ENCODE measurements around the gene ZNF503. TPM values are rescaled to one million over a fixed set of nuclear protein-coding genes. Genes with fewer than 3 reads are reported as not detected.
"Not testable (repeated sequence)": the region's sequence is repeated elsewhere in the genome, so short reads cannot be mapped to it uniquely, and the experiment has no call there.

Gene ZNF503
- total RNA-seq, 1 donor from 2014 or later = 1.6 TPM

DNA sequence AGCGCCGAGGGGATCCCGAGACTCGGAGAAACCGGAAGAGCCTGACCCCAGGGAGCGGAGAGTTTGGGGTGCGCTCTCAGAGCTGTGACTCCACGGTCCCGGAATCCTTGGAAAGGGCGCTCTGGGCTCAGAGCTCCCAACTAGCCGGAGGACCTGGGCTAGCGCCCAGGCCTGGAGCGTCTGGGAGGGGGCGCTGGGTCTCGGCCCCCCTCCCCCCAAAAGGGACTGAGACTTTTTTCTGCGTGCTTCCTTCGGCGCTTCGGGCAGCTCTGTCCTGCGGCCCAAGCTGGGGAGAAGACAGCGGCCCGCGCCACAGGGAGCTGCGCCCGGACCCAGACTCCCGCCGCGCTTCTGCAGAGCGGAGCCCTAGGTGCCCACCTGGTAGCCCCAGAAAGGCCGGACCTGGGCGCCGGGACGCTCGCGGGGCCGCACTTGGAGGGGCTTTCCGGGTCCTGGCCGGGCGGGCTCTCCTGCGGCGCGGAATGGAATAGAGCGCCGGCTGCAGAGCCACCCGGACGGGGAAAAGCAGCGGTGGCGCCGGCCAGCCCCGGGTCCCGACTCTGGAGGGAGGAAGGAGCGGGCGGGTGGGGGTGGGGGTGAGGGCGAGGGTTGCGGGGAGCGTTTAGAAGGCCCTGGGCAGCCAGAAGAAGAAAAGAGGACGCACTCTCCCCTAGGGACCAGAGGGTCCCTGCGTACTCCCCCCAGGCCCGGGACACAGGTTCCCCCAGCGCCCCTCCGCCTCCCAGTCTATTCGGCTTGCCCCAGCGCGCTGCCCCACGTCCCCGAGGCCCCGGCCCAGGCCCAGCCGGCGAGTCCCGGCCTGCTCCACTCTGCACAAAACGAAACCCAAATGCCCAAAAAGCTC lies 4.7 kb downstream of the ZNF503 start:
- DNase-seq (ENCODE audit: low spot score in 2 of 2) (no peak), FAIRE-seq (no peak)

DNA sequence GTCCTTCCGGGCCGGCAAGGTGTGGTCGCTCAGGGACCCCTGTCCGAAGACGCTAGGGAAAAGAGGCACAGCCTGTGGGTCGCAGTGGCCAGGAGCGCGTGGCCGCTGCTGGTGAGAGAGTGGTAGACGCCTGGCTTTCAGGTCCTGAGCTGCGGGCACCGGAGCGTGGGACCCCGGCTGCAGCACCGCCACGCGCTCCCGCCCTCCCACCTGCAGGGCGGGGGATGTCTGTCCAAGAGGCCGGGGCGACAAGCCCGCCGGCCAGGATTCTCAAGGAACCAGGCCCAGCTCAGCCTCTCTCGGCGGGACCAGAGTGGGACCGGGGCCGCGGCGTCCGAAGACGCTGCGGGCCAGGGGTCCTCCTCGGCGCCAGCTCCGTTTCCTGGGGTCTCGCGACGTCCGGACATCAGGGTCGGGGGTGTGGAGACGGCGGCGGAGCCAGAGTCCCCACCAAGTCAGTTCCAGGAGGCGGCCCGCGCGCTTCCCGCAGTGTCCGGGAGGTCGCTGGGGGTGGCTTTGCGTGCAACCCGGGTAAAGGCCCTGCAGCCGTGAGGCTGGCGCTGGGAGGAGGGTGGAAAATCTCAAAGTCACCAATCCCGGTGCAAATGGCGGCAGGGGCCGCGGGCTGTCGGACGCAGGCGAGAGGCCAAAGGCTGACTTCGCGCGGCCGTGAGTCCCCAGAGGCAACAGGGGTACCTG lies 5.5 kb downstream of the ZNF503 start:
- FAIRE-seq (no peak), DNase-seq (ENCODE audit: low spot score in 2 of 2) (no peak)

DNA sequence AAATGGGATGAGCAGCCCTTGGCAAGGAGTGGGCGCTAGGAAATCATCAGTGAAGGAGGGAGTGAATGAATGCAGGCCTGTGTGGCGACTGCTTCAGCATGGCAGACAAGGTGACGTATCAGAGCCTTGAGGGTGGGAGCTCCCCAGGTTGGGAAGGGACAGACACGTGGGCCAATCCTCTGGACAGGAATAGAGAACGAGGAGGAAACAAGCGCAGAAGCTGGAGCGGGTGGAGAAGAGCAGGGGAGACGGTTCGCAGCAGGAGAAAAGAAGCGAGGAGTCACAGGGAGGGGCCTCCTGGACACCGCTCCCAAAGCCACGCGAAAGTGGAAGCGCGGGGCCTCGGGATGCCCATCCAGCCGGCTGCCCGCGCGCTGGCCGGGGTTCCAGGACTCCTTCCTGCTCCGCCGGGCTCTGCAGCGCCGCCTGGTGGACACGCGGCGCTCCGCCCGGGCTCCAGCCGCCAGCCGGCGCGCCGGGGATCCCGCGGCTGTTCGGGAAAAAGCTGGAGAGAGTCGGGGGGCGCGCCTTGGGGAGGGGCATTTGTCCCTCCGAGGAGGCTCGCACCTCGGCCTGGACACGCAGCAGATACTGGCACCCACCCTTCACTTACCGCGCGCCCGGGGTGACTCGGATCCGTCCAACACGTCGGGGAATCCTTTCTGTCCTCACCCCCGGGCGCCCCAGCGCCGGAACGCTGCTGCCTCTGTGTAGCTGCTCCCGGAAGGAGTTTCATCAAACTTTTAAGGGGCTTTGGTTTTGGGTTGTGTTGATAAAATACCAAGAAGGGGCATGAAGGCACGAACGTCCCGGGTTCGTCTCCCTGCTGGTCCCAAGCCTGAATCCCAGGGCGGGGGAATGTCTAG lies 6.3 kb downstream of the ZNF503 start:
- peak; percentile 63 to 76 for DNase-seq (ENCODE audit: low spot score in 2 of 2)
- FAIRE-seq = no peak

DNA sequence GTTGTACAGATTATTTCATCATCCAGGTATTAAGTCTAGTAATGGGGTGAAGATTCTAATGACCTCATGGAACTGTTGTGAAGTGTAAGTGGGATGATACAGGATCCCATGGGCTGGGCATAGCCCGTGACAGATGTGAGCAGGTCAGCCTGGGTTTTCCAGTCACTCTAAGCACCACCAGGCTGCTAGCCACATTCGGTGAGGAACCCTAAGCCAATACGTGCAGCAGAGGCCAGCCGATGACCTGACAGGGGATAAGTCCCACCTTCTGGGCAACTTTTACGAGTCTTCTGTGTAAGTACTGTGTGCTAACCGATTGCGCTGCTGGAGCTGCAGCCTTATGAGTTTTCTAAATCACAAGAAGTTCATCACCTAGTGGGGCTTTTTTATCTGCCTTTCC lies 7.3 kb downstream of the ZNF503 start:
- DNase-seq (ENCODE audit: low spot score in 2 of 2) = no peak
- no peak for FAIRE-seq

DNA sequence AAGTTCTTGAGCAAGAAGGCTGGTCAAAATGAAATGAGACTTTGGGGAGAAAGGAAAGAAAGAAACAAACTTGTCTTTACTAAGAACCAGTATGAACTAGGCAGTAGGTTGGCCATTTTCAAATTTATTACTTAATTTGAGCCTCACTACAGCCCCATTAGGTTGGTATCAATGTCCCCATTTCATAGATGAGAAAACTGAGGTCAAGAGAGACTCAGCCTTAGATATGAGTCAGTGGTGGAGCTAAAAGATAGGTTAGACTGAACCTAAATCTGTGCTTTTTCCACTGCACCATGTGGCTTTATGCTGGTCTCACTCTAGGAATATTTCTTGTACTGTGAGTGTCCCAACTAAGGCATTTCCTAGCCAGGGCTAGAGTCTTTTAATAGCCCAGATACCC lies 8.8 kb downstream of the ZNF503 start:
- DNase-seq (ENCODE audit: low spot score in 2 of 2) (no peak), FAIRE-seq (no peak)

DNA sequence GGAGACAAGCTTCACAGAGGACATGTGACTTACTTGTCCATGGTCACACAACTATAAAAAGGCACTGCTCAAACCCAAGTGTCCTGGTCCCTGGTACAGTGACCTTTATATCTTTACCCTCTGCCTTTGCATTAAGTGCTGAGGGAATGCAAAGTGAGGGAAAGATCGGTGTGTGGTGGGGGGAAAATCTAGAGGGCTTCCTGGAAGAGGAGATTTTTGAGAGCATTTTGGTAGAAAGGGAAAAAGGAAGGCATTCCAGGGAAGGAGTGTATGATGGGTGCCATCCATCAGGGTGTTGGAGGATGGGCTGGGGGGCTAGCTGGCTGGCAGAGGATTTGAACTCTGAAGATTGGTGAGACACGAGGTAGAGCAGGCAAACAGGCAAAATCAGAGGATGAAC lies 9.3 kb downstream of the ZNF503 start:
- FAIRE-seq (no peak), DNase-seq (ENCODE audit: low spot score in 2 of 2) (no peak)

DNA sequence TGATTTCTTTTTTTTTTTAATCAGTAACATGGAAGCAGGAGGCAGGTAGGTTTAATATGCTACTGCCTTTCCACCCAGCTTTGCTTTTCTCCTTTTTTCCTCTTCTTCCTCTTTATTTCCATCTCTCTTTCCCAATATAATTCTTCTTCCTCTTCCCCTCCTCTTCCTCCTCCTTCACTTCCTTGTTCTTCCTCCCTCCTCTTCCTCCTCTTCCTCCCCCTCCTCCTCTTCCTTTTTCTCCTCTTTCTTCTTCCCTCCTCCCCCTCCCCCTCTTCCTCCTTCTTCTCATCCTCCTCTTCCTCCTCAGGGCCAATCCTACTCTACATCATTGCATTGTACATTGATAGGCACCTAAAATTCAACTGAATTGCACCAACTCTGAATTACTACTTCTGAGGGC lies 11.4 kb downstream of the ZNF503 start:
- DNase-seq (ENCODE audit: low spot score in 2 of 2) = no peak
- no peak for FAIRE-seq

DNA sequence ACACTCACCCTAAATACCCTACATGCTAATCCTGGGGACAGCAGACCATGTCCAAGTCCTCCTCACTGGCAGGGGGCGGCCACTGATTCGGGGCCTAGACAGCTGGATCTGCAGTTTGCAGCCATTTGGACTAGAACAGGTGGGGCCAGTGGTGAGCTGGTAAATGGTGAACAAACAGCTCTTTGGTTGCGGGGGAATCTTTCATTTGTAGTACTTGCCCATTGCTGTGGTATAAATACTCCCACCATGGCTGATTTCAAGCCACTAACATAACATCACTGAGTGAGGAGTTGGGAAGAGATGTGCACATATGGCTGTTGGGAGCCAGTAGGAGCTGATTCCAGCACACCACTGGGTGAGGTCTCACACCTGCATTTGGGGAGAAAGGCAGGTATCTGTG lies 13.5 kb downstream of the ZNF503 start:
- FAIRE-seq (no peak), DNase-seq (ENCODE audit: low spot score in 2 of 2) (no peak)

DNA sequence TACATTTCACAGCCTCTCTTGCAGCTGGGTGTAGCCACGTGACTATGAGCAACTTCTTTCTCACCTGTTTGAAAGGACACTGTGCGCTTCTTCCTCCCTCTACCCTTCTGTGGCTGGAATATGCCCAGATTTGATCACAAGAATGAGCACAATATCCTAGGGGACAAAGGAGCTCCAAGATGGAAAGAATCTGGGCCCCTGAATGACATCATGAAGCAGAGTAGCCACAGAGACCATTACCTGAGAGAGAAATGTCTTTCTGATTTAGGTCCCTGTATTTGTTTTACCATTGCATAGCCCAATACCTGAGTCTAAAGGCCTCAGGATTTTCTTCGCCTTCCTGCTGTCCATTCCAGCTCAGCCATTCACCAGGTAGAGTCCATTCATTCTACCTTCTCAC lies 15.4 kb downstream of the ZNF503 start:
- no peak for FAIRE-seq

DNA sequence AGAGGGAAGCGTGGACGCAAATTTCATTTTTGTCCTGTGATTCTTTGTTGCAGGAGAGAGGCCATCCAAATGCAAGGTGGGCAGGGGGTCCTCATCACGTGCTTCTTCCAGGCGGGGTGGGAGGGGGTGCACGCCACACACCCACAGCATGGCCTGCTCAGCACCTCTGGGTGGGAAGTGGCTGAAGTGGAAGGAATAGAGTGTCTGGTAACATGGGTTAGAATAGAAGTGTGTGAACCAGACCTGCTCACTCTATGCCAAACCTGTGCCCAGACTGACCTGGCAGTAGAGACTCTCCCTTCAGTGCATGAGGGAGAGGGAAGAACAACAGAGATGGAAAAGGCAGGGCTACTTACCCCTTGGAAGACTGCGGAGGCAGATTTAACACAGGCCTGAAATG lies 21.7 kb downstream of the ZNF503 start:
- no peak for FAIRE-seq
- no peak for DNase-seq (ENCODE audit: low spot score in 2 of 2)

More for the DNA sequence above, 15.4 kb downstream of the ZNF503 start:
- no peak for DNase-seq (ENCODE audit: low spot score in 2 of 2)

DNA sequence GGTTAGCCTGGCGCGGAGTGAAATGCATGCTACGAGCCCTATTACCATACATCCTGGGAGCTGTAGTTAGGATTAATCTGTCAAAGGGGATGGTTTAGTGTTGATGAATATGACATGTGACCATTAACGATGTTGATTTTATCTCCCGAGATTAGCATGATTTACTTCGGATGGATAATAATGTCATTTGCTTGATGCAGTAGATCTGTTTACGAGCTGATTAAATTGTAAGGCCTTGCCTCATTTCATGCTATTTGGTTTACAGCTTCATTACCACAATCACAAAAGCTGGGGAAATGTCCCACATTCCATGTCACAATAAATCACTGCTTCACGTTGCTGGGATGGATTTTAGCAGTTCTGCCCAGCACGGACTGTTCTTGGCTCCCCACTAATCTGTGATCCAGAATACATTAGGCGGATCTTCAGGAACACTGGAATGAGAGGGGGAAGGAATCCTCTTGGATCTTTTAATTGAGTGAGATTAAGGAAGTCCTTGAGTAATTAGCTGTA lies 22.3 kb downstream of the ZNF503 start:
- DNase-seq (ENCODE audit: low spot score in 2 of 2) (no peak), FAIRE-seq (no peak)

DNA sequence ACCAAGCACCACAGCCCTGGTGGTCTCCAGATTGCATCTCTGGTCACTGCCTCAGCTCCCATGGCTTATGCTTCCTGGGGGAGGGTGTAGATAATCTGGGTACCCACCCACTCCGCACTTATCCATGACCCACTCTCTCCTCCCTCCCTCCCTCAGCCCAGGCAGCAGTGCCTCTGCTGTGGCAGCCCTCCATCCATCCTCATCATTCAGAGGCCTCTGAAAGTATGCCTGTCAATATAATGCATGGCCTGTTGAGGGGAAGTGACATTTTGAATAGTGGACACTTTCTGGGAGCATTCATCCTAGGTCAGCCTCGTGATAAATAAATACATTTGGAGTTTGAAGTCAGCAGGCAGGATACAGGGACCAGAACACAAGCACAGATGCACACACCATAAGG lies 23.2 kb downstream of the ZNF503 start:
- no peak for DNase-seq (ENCODE audit: low spot score in 2 of 2)

DNA sequence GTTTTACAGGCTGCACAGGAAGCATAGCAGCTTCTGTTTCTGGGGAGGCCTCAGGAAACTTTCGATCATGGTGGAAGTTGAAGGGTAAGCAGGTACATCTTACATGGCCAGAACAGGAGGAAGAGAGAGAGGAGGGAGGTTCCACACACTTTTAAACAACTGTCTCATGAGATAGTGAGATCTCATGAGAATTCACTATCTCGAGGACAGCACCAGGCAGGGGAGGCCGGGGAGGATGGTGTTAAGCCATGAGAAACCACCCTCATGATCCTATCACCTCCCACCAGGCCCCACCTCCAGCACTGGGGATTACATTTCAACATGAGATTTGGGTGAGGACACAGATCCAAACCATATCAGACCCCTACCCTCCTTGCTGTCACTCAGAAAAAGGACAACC lies 23.7 kb downstream of the ZNF503 start:
- no peak for DNase-seq (ENCODE audit: low spot score in 2 of 2)
- no peak for FAIRE-seq

More for the DNA sequence above, 23.2 kb downstream of the ZNF503 start:
- FAIRE-seq = no peak

DNA sequence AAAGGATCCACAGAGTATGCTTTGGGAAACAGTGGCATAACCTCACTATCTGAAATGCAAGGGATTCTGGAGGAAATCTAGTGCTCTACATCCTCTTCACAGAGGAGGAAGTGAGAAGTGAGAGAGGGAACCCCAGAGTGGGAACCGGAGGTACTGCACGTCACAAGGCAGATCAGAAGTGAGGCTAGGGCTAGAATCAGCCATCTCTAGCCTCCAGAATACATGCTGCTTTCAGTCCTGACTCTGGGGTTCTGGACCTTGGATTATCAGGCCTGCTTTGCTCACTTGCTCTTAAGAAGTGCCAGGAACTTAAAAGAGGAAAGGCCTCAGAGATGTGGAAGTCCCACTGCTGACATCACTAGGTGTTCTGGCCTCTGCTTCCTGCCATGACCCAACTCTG lies 25.7 kb downstream of the ZNF503 start:
- FAIRE-seq (no peak), DNase-seq (ENCODE audit: low spot score in 2 of 2) (no peak)

DNA sequence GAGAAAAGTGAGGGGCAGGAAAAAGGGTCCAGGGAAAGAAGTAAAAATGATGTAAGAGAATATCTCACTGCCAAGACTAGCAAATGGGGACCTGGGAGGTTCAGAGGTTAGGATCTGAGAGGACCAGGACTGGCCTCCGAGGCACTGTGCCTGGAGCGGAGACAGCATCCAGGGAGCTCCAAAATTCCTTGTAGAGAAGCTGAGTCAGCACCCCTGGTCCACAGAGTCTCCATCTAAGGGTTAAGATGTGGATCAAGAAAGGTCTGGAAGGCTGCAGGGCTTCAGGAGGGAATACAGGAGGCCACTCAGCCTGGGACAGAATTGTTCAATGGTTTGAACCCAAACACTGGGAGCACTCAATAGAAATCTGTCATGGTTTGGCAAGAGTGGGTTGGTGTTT lies 30.6 kb downstream of the ZNF503 start:
- FAIRE-seq = no peak
- DNase-seq (ENCODE audit: low spot score in 2 of 2) = no peak

DNA sequence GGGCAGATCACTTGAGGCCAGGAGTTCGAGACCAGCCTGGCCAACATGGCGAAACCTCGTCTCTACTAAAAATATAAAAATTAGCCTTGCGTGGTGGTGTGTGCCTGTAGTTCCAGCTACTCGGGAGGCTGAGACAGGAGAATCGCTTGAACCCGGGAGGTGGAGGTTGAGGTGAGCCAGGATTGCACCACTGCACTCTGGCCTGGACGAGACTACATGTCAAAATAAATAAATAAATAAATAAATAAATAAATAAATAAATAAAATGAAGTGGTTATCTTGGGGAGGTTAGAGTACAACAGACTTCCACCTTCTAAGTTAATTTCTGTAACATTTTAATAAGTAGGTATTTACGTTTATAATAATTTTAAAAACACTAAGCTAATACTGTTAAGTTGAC lies 31.7 kb downstream of the ZNF503 start:
- not testable (repeated sequence) for DNase-seq (ENCODE audit: low spot score in 2 of 2); FAIRE-seq

DNA sequence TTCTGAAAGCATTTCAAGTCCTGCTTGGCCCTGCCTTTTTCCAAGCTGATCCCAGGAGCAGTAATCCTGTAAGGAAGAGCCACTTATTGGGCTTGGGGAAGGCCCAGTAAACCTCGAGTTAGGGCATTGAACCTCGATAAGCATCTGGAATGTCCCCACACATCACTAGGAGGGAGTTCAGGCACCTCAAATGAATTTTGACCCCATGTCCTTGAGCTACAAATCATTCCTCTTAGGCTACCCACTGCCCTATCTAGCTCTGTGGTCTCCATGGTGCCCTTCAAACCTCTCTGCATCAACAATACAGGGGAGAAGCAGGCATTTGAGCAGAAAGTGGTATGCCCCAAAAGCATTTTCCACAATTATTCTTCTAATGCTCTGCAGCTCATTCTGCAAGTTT lies 33.7 kb downstream of the ZNF503 start:
- no peak for FAIRE-seq

DNA sequence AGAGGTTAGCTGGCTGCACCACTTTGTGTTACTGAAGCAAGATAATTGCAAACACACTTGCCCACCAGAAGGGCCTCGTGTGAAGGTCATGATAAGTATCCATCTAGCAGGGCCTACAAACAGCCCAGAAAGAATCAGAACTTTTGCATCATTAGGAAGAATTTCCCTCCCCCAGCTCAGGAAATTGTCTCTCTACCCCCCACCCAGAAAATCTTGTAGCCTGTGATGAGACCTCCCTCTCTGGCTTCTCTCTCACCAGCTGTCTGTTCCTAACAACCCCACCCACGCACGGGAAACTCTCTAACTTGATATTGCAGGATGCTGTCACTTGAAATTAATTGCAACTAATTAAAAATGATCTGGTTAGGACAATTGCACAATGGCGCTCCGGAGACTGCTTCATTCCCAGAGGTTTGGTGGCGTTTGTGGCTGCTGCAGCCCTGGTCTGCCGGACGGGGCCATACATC lies 34.5 kb downstream of the ZNF503 start:
- no peak for FAIRE-seq
- DNase-seq (ENCODE audit: low spot score in 2 of 2) = no peak

More for the DNA sequence above, 33.7 kb downstream of the ZNF503 start:
- DNase-seq (ENCODE audit: low spot score in 2 of 2) = no peak

DNA sequence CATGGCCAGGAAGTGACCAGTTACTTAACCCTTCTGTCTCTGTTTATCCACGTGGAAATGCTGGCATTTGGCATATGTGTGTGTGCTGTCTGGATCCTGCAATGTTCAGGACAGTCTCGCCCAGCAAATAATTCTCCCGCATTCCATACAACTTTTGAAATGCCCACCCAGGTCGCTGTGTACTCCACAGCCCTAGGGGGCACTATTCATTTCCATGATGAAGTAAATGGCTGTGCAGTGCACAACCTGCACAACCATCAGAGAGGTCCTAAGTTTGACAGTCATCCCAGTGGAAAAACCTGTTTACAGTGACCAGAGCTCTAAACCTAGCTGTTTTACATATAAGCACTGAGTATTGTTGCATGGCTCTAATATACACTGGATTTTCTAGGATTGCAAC lies 38.1 kb downstream of the ZNF503 start:
- no peak for DNase-seq (ENCODE audit: low spot score in 2 of 2)
- FAIRE-seq = no peak

DNA sequence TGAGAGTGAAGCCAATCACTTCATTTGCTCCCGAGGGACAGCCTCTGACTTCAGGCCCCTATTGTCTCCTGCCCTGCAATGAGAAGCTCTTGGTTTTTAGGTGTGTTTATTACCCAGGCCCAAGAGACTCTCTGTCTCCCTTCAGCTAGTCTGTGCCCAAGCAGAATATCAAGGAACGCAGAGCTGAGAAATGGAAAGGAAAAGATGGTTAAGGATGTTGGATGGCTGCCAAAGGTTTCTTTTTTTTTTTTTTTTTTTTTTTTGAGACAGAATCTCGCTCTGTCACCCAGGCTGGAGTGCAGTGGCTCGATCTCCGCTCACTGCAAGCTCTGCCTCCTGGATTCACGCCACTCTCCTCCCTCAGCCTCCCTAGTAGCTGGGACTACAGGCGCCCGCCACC lies 41.7 kb downstream of the ZNF503 start:
- not testable (repeated sequence) for FAIRE-seq; DNase-seq (ENCODE audit: low spot score in 2 of 2)

Measured in frontal cortex (tissue), 4 donors.